ENCODE data around the gene TRMT112.
"Not testable (repeated sequence)": the region's sequence is repeated elsewhere in the genome, so short reads cannot be mapped to it uniquely, and the experiment has no call there.

Gene TRMT112

GRCh38 chr11:64312947-64313346 lies 4.4 kb downstream of the TRMT112 start:
- DNase-seq (ENCODE audit: low spot score): no peak

- DNase-seq (ENCODE audit: low spot score): not testable (repeated sequence)
Observed at GRCh38 chr11:64307795-64308194, 9.6 kb downstream of the TRMT112 start.

- DNase-seq (ENCODE audit: low spot score): no peak
Observed at GRCh38 chr11:64306876-64307622, 10.3 kb downstream of the TRMT112 start.

GRCh38 chr11:64306563-64306875 lies 10.8 kb downstream of the TRMT112 start:
- DNase-seq (ENCODE audit: low spot score): no peak

GRCh38 chr11:64305691-64306562 lies 11.4 kb downstream of the TRMT112 start:
- DNase-seq (ENCODE audit: low spot score): no peak

GRCh38 chr11:64305075-64305690 lies 12.2 kb downstream of the TRMT112 start, which contains the start of gene ESRRA:
Gene ESRRA (plus strand): TSS chr11:64305524. CDS start chr11:64307180, 1,656 bp downstream.
- peak; percentile 100 for DNase-seq (ENCODE audit: low spot score)

- DNase-seq (ENCODE audit: low spot score): peak; percentile 95
Observed at GRCh38 chr11:64304316-64305072, 12.9 kb downstream of the TRMT112 start.

GRCh38 chr11:64304032-64304315 lies 13.4 kb downstream of the TRMT112 start:
- no peak for DNase-seq (ENCODE audit: low spot score)

- DNase-seq (ENCODE audit: low spot score): no peak
Observed at GRCh38 chr11:64303109-64304031, 14.0 kb downstream of the TRMT112 start.

- DNase-seq (ENCODE audit: low spot score): no peak
Observed at GRCh38 chr11:64299847-64300648, 17.3 kb downstream of the TRMT112 start, which contains the start of gene CATSPERZ. Gene CATSPERZ (plus strand): TSS chr11:64300358. CDS start chr11:64300411, 53 bp downstream.

GRCh38 chr11:64298966-64299846 lies 18.2 kb downstream of the TRMT112 start:
- DNase-seq (ENCODE audit: low spot score): no peak

GRCh38 chr11:64297699-64298358 lies 19.5 kb downstream of the TRMT112 start:
- no peak for DNase-seq (ENCODE audit: low spot score)

GRCh38 chr11:64296830-64297698 lies 20.3 kb downstream of the TRMT112 start:
- no peak for DNase-seq (ENCODE audit: low spot score)

- DNase-seq (ENCODE audit: low spot score): no peak
Observed at GRCh38 chr11:64296236-64296635, 21.1 kb downstream of the TRMT112 start.

- DNase-seq (ENCODE audit: low spot score): no peak
Observed at GRCh38 chr11:64295760-64296159, 21.6 kb downstream of the TRMT112 start.

- peak; percentile 63 for DNase-seq (ENCODE audit: low spot score)
Observed at GRCh38 chr11:64294774-64295173, 22.6 kb downstream of the TRMT112 start.

- no peak for DNase-seq (ENCODE audit: low spot score)
Observed at GRCh38 chr11:64292460-64293254, 24.7 kb downstream of the TRMT112 start.

Measured in hepatic stellate cell (primary cell).